Peyer's patch (tissue), 4 donors: ENCODE results near the gene PTGS1.

Experiments used
- CTCF ChIP-seq, 6 experiments: fragments of 450-650 bp in 4 of 6; fragments of 200-600 bp in 2 of 6; sonication (generic) in 1 of 6; IDR thresholded peaks; one replicate each; pipeline ENCODE4 v1.5.1; 2017 to 2019; ENCODE audit warnings: antibody characterized with exemption in 6 of 6, mild to moderate bottlenecking in 3 of 6, moderate library complexity in 1 of 6
- POLR2A ChIP-seq, 2 donors: fragments of 450-650 bp; IDR thresholded peaks; one replicate each; pipeline ENCODE4 v1.5.1; 2017; ENCODE audit warnings: antibody characterized with exemption in 2 of 2, mild to moderate bottlenecking in 2 of 2, moderate library complexity in 2 of 2

GRCh38 chr9:122381206-122381950 is 10.6 kb downstream of the PTGS1 start:
- TF ChIP-seq POLR2A (IDR thresholded peaks at IDR 0.05) (no peak), CTCF (IDR thresholded peaks at IDR 0.05) (no peak)
